Body of pancreas (tissue), 4 donors: Measurements from ENCODE around the gene ARL4A. TPM values are rescaled to one million over a fixed set of nuclear protein-coding genes. Genes with fewer than 3 reads are reported as not detected.
"Not testable (repeated sequence)": the region's sequence is repeated elsewhere in the genome, so short reads cannot be mapped to it uniquely, and the experiment has no call there.

Experiments
- ATAC-seq: fragments of 150-250 bp; one replicate; pipeline ENCODE4 v1.9.1; 2016
- DNase-seq, 4 donors: peaks; one replicate each; pipeline ENCODE4 v3.0.0-alpha.2; 2019
- H3K27ac ChIP-seq, 4 donors: fragments of 200-600 bp; sonication (generic); 1 replicate in 3 of 4; 2 replicates in 1 of 4; pipeline versions ENCODE4 v1.5.1 to v1.6.1; 2016 to 2019; ENCODE audit warnings: mild to moderate bottlenecking in 1 of 4, mixed read lengths in 1 of 4, moderate library complexity in 1 of 4
- H3K27me3 ChIP-seq, 2 donors: fragments of 200-600 bp; sonication (generic); one replicate each; pipeline ENCODE4 v1.6.0; 2016; ENCODE audit warnings: mild to moderate bottlenecking in 1 of 2
- H3K36me3 ChIP-seq, 2 donors: fragments of 200-600 bp; sonication (generic); replicated peaks in 1 of 2; 2 replicates each; pipeline ENCODE4 v1.5.1; 2016; ENCODE audit warnings: low read depth in 2 of 2; ENCODE audit not compliant: insufficient read depth in 1 of 2
- H3K4me1 ChIP-seq: fragments of 200-600 bp; sonication (generic); one replicate; pipeline ENCODE4 v1.6.0; 2016
- H3K4me3 ChIP-seq, 2 donors: fragments of 200-600 bp; sonication (generic); 1 replicate in 1 of 2; 2 replicates in 1 of 2; pipeline ENCODE4 v1.5.1; 2016 to 2019
- H3K9me3 ChIP-seq, 3 donors: fragments of 200-600 bp; sonication (generic); 1 replicate in 2 of 3; 2 replicates in 1 of 3; pipeline ENCODE4 v1.5.1; 2016
- CTCF ChIP-seq, 7 experiments: fragments of 450-650 bp in 4 of 7; fragments of 200-600 bp in 3 of 7; sonication (generic) in 3 of 7; IDR thresholded peaks; one replicate each; pipeline ENCODE4 v1.5.1; 2016 to 2019; ENCODE audit warnings: antibody characterized with exemption in 7 of 7
- POLR2A ChIP-seq, 3 donors: fragments of 450-650 bp; IDR thresholded peaks; one replicate each; pipeline ENCODE4 v1.6.1; 2016; ENCODE audit warnings: antibody characterized with exemption in 3 of 3, mild to moderate bottlenecking in 2 of 3
- WGBS, 2 donors: methylation state at CpG; one replicate each; pipeline ENCODE4 v1.1.5; 2017; 5-methylcytosine and 5-hydroxymethylcytosine counted together
- intact Hi-C: fragments of 100-400 bp; cut with DNase I; formaldehyde crosslinking; loops from one replicate; pipeline ENCODE4 v1.15.1; 2023
- total RNA-seq, 2 donors: library from RNA; depleted of rRNA; stranded (reverse); fragments of >200 nt; gene quantifications; one replicate each; pipeline ENCODE4 v1.1.0, GENCODE V29; 2016

The ARL4A gene
- total RNA-seq, 2 donors from 2014 or later: 4.0 to 13.0 TPM

GRCh38 chr7:12650080-12650479 lies 37.4 kb upstream of the ARL4A start:
- TF ChIP-seq POLR2A (IDR thresholded peaks at IDR 0.05) (no peak), CTCF (IDR thresholded peaks at IDR 0.05) (no peak)
- intact Hi-C loops: no loop called here
- Histone ChIP-seq H3K36me3 (no peaks in the 10 kb centered on the region), H3K9me3 (no peaks in the 10 kb centered on the region), H3K27ac (no peak overlapping the region), H3K4me1 (no peaks in the 10 kb centered on the region), H3K4me3 (no peak overlapping the region), H3K27me3 (no peaks in the 10 kb centered on the region)
- DNase-seq (no peak), ATAC-seq (no peak)
- WGBS, 2 donors: 35 to 40% methylated on average over 2 of the region's 2 CpGs

- 71 to 78% methylated on average over 3 of the region's 3 CpGs for WGBS, 2 donors
- no peak for TF ChIP-seq POLR2A (IDR thresholded peaks at IDR 0.05)
- DNase-seq (no peak), ATAC-seq (no peak)
- Histone ChIP-seq H3K4me3 (no peak overlapping the region), H3K9me3 (no peaks in the 10 kb centered on the region), H3K4me1 (no peaks in the 10 kb centered on the region), H3K36me3 (no peaks in the 10 kb centered on the region), H3K27ac (no peak overlapping the region), H3K27me3 (no peaks in the 10 kb centered on the region)
- intact Hi-C loops: no loop called here
Measured at GRCh38 chr7:12653110-12653509, 34.3 kb upstream of the ARL4A start.

- intact Hi-C loops: no loop called here
- Histone ChIP-seq H3K9me3 (no peaks in the 10 kb centered on the region), H3K4me1 (no peaks in the 10 kb centered on the region), H3K36me3 (no peaks in the 10 kb centered on the region), H3K27ac (no peak overlapping the region), H3K4me3 (no peak overlapping the region), H3K27me3 (no peaks in the 10 kb centered on the region)
- ATAC-seq (no peak), DNase-seq (no peak)
- WGBS, 2 donors: 49 to 74% methylated on average over 2 of the region's 2 CpGs
- no peak for TF ChIP-seq POLR2A (IDR thresholded peaks at IDR 0.05)
- TF ChIP-seq CTCF (IDR thresholded peaks at IDR 0.05): no peak
Measured at GRCh38 chr7:12653518-12653917, 33.9 kb upstream of the ARL4A start.

- Histone ChIP-seq H3K36me3 (no peaks in the 10 kb centered on the region), H3K9me3 (no peaks in the 10 kb centered on the region), H3K4me3 (no peak overlapping the region), H3K27ac (no peak overlapping the region), H3K27me3 (no peaks in the 10 kb centered on the region), H3K4me1 (no peaks in the 10 kb centered on the region)
- no peak for DNase-seq
- intact Hi-C loops: no loop called here
- TF ChIP-seq CTCF (IDR thresholded peaks at IDR 0.05) (no peak), POLR2A (IDR thresholded peaks at IDR 0.05) (no peak)
- ATAC-seq: no peak
- WGBS, 2 donors: 77 to 81% methylated on average over 2 of the region's 2 CpGs
Measured at GRCh38 chr7:12655161-12655560, 32.3 kb upstream of the ARL4A start.

GRCh38 chr7:12660423-12660822 lies 27.0 kb upstream of the ARL4A start:
- H3K36me3 ChIP-seq, H3K27ac ChIP-seq, ATAC-seq, intact Hi-C loops, H3K4me1 ChIP-seq, H3K9me3 ChIP-seq, H3K27me3 ChIP-seq, H3K4me3 ChIP-seq, DNase-seq: not testable (repeated sequence)
- 74 to 84% methylated on average over 8 of the region's 8 CpGs for WGBS, 2 donors

GRCh38 chr7:12660986-12661385 lies 26.4 kb upstream of the ARL4A start:
- ATAC-seq, DNase-seq, H3K9me3 ChIP-seq, H3K36me3 ChIP-seq, H3K4me3 ChIP-seq, intact Hi-C loops, H3K4me1 ChIP-seq, H3K27me3 ChIP-seq, H3K27ac ChIP-seq: not testable (repeated sequence)
- WGBS, 2 donors: 59 to 67% methylated on average over 3 of the region's 3 CpGs
